Measurements from ENCODE around the gene LTK. TPM values are rescaled to one million over a fixed set of nuclear protein-coding genes. Genes with fewer than 3 reads are reported as not detected.

Gene LTK
- total and polyA plus RNA-seq, 2 of the 8 experiments (the other 6 are each of a cell fraction or from before 2014, with no cell fraction given): 0.05 to 0.19 TPM

GRCh38 chr15:41501931-41502794 is 11.5 kb downstream of the LTK start:
- no peak overlapping the region for H3K4ac ChIP-seq (replicated peaks; ENCODE audit: insufficient read length, low read depth, low read length)
- no peak overlapping the region for H3K9ac ChIP-seq (replicated peaks in 1 of 4; ENCODE audit: extremely low read depth in 1 of 4, low read depth in 3 of 4, low read length in 3 of 4)
- ChIA-PET POLR2A (ENCODE audit: partially characterized antibody) (interaction anchor here (0.8 to 2.1 kb wide), 5 partner anchors 7 to 21 kb away, joined by 3 to 9 read pairs (median 5); partner anchors contain the start of gene LTK), CTCF (ENCODE audit: partially characterized antibody) (interaction anchor here (1.6 to 6.1 kb wide), 2 partner anchors 10 to 37 kb away, joined by 7 to 46 read pairs; no protein-coding TSS in a partner anchor)
- H2AFZ ChIP-seq (ENCODE audit: low read length): peak overlapping the region; percentile 11; the same call in 1 of the 2 replicates
- DNase-seq (ENCODE audit: low read depth in 1 of 2, low spot score in 2 of 2) (no peak), FAIRE-seq (no peak)
- WGBS, 2 experiments (ENCODE audit: extremely low coverage in 1 of 2, insufficient coverage in 1 of 2, insufficient read length in 1 of 2, insufficient replicate concordance in 2 of 2, low coverage in 1 of 2, low lambda C conversion rate in 2 of 2, missing lambda C conversion rate in 1 of 2): 4% methylated on average over 29 of the region's 64 CpGs; no CpG with 5 or more reads in 1 of the 2 experiments
- H3K18ac ChIP-seq (ENCODE audit: extremely low read depth, low read length): no peak overlapping the region
- no peak overlapping the region for H3K56ac ChIP-seq (replicated peaks; ENCODE audit: insufficient read length, low read depth, low read length)
- H2BK5ac ChIP-seq (ENCODE audit: low read depth, low read length): no peak overlapping the region
- H2BK20ac ChIP-seq (ENCODE audit: low read length): no peak overlapping the region
- H2AK5ac ChIP-seq (ENCODE audit: low read depth, low read length): no peak overlapping the region
- no peak overlapping the region for H3K14ac ChIP-seq (ENCODE audit: insufficient read length)
- H4K91ac ChIP-seq (replicated peaks; ENCODE audit: insufficient read length, low read length): no peak overlapping the region
- H3K27ac ChIP-seq (ENCODE audit: low read depth, low read length): no peak overlapping the region
- H3K79me2 ChIP-seq (ENCODE audit: control insufficient read depth in 1 of 2, insufficient read depth in 2 of 2, low read length in 2 of 2): no peaks in the 10 kb centered on the region
- H2BK15ac ChIP-seq (ENCODE audit: low read length): peak overlapping the region; percentile 46; the same call in 1 of the 2 replicates
- no peak overlapping the region for H3K23ac ChIP-seq (ENCODE audit: insufficient read length)
- H4K20me1 ChIP-seq (replicated peaks in 1 of 2; ENCODE audit: control insufficient read depth in 1 of 2, insufficient read depth in 2 of 2, low read length in 2 of 2): peaks cover 1 to 11% of the 10 kb centered on the region in 2 experiments
- no peaks in the 10 kb centered on the region for H3K79me1 ChIP-seq (ENCODE audit: low read depth, low read length)
- no peak overlapping the region for H4K5ac ChIP-seq (ENCODE audit: insufficient read length, low read depth, low read length)
- no peak overlapping the region for H2BK120ac ChIP-seq (replicated peaks; ENCODE audit: low read depth, low read length)
- no peaks in the 10 kb centered on the region; a peak in 1 of 4 replicates for H3K9me3 ChIP-seq (ENCODE audit: insufficient read depth in 2 of 2, low read depth in 1 of 2, low read length in 1 of 2)
- peaks cover 0 to 19% (median 12%) of the 10 kb centered on the region in 4 experiments; a peak in 6 of 7 replicates for H3K4me1 ChIP-seq (replicated peaks in 1 of 4; ENCODE audit: control insufficient read depth in 3 of 4, insufficient read depth in 4 of 4, low read length in 3 of 4)
- peaks cover 63 to 95% (median 91%) of the 10 kb centered on the region in 4 experiments for H3K27me3 ChIP-seq (replicated peaks in 1 of 4; ENCODE audit: control insufficient read depth in 3 of 4, extremely low read depth in 1 of 4, insufficient read depth in 3 of 4, low read length in 3 of 4)
- peak overlapping the region; percentile 11; the same call in 1 of the 2 replicates for H4K8ac ChIP-seq (ENCODE audit: extremely low read depth, insufficient read depth, low read length)
- H2BK12ac ChIP-seq (ENCODE audit: low read depth, low read length): no peak overlapping the region
- H3K23me2 ChIP-seq (ENCODE audit: low read depth, low read length): peaks cover 10% of the 10 kb centered on the region; the same call in 1 of the 2 replicates
- peak overlapping the region; percentile 74 to 78 for H3K4me2 ChIP-seq (ENCODE audit: insufficient read depth in 1 of 2, low read depth in 2 of 2, low read length in 2 of 2)
- H3K36me3 ChIP-seq (ENCODE audit: control insufficient read depth in 2 of 4, insufficient read depth in 4 of 4, low read length in 3 of 4): no peaks in the 10 kb centered on the region
- peak overlapping the region; percentile 21 to 53 (median 30); a peak in 7 of 8 replicates for H3K4me3 ChIP-seq (ENCODE audit: extremely low read depth in 1 of 4, insufficient read depth in 2 of 4, low read depth in 3 of 4, low read length in 4 of 4)
- TF ChIP-seq NANOG (IDR thresholded peaks at IDR 0.05; ENCODE audit: insufficient read depth, low read depth, low read length, poor library complexity, severe bottlenecking): no peak
- TF ChIP-seq USF2 (IDR thresholded peaks at IDR 0.05; ENCODE audit: low read length): no peak
- TF ChIP-seq SP4 (IDR thresholded peaks at IDR 0.05; ENCODE audit: low read length): no peak
- no peak for TF ChIP-seq ASH2L (IDR thresholded peaks at IDR 0.05; ENCODE audit: low read length)
- no peak for TF ChIP-seq CTCF (IDR thresholded peaks at IDR 0.05; ENCODE audit: control extremely low read depth in 1 of 3, insufficient read depth in 1 of 3, low read depth in 1 of 3, low read length in 3 of 3)
- peak; percentile 17 for TF ChIP-seq RNF2 (IDR thresholded peaks at IDR 0.05; ENCODE audit: borderline replicate concordance, low read depth, low read length, missing control alignments, poor library complexity, severe bottlenecking)

All from H1 (cell line).